Measurements from ENCODE around the gene AMOTL1.
A peak's percentile ranks its signal among the peaks of the same experiment; 100 is the strongest.

The AMOTL1 gene

DNA sequence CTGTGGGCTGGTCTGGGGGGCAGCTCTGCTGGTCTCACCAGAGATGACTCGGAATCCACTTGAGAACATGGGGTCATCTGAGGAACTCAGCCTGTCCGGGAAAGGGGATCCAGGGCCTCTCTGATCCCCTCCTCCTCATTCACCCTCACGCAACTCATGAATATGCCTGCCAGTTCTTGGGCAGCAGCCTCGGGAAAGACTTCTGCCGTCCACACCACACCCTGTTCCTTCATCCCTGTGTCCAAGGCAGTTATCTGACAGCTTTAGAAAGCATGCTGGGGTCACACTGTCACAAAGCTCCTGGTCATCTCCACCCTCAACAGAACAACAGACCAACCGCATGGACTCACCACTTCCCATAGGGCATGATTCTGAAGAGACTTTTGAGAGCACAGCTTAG, 88.3 kb downstream of the AMOTL1 start:
- DNase-seq: no peak

DNA sequence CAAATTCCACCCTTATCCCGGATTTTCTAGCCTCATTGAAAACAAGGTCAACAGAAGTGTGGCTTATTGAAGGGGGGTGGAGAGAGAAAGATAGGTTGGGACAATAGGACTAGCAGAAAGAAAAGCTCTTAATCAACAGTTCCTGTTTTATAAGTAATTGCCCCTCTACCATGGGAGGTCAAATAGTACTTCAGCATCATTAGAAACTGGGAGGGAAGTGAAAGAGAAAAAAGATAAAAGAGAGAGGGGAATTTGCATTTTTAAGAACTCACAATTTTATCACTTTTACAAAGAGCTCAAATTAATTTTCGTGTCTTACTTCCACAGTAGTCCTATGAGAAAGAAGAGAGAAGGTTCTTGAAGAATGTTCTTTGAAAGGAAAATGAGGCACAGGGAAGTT, 89.2 kb downstream of the AMOTL1 start:
- DNase-seq: no peak

DNA sequence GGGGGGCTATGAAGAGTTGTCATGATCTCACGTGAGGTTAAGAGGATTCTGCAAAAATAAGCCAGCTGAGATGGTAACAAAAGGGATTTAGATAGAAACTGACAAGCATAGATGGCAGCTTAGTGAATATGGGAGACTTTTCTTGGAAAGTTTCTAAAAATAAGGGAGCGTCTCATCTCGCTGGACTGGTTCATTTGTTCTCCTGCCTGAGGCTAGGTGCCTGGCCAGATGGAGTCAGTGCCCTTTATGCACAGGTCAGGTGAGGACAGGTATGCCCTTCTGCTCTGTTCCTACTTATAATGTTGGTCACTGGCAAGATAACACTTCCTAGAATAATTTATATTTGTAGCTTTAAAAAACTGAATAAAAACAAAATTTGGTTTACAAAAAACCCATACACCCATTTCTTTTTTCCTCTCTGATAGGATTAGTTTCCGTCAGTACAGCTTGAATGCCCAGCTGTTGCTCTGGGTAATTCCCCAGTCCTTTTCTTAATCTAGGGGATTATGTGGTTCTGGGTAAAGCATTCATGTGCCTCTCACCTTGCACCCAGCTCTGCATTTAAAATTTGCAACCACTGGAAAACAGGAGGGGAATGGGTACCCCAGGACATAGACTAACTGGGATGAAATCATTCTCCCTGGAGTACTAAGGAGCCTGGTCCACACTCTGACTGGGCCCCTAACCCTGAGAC, 90.0 kb downstream of the AMOTL1 start:
- no peak for DNase-seq

DNA sequence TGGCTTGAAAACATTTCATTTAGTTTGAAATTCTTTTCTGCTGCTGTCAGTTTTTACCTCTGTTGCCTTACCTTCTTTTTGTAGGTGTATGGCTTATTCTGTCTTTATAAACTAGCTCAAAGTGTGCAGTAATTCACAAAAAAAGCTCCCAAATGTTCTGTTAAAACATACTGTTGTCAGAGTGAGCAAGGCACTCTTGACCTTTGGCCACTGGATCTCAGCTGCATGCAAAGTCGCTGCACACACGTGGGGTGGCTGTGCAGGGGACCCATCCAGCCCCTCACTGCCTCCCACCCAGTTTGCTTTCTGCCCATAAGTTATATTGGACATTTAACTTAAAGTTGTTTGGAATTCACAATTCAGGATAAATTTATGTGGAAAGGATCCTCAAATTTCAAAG, 92.2 kb downstream of the AMOTL1 start:
- no peak for DNase-seq

DNA sequence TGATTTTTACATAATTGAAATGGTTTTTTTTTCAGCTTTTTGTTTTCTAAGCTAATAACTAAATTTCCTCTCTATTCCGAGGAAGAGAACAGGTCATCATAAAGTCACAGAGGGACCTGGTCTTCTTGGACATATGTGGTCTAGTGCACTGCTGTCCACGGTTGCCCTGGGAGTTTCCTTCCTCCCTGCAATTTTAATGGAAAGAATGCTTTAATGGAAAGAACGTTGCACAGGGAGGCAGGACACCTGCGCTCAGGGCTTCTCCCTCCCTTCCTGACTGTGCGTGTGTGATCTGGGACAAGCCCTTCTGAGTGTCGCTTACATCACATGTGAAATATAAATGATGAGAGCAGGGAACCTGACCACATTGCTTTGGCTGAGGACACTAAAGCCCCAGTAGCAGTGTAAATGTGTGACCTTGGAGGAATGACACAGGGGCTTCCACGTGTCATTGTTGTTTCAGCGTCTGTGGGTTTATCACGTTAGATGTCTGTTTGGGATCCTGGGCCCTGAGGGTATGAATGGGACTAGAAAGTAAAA, 93.2 kb downstream of the AMOTL1 start:
- no peak for DNase-seq

DNA sequence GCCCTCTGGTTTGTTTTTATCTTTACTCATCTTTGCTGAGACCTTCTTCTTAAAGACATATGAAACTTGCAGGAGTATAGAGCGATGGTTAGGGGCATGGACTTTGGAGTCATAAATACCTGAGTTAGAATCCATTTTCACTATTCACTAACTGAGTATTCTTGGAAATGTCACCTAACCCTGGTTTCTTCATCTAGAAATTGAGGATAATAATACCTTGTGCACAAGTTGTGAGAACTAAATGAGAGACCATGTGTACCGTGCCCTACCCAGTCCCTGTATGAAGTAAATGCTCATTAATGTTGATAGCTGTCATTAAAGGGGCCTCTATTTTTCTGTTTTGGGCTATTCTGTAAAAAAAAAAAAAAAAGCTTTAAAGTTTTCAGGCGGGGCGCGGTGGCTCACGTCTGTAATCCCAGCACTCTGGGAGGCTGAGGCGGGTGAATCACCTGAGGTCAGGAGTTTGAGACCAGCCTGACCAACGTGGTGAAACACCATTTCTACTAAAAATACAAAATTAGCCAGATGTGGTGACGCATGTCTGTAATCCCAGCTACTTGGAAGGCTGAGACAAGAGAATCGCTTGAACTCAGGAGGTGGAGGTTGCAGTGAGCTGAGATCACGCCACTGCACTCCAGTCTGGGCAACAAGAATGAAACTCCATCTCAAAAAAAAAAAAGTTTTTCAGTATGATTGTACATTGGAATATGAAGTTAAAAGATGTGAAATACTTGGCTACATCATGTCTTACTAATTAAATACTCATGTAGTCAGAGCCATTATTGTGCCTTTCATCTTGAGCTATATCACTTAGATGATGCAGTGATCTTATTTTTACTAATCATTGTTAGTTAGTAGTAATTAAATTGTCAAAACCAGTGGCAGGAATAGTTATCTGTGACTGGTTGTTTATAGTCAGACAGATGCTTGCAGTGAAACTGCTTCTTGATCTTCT, 95.0 kb downstream of the AMOTL1 start:
- DNase-seq: no peak

DNA sequence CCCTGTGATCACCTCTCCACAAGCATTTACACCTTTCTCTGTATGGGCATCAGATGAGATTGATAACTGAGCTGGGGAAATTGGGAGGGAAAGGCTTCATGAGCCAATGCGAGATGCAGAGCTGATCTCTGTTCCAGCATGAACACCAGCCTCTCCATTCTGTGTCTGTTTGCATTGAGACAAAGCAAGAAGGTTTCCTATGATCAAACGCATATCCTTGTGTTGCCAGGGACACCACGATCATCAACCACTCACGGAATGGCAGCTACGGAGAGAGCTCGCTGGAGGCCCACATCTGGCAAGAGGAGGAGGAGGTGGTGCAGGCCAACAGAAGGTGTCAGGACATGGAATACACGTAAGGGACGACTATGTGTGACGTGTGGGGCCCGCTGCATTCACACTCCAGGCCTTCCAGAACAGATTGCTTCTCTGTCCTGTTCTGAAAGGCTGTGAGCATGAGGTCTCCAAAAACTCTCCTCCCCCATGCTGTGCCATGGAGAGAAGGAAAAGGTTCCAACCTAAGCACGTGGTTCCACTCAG, 96.4 kb downstream of the AMOTL1 start:
- DNase-seq: no peak

DNA sequence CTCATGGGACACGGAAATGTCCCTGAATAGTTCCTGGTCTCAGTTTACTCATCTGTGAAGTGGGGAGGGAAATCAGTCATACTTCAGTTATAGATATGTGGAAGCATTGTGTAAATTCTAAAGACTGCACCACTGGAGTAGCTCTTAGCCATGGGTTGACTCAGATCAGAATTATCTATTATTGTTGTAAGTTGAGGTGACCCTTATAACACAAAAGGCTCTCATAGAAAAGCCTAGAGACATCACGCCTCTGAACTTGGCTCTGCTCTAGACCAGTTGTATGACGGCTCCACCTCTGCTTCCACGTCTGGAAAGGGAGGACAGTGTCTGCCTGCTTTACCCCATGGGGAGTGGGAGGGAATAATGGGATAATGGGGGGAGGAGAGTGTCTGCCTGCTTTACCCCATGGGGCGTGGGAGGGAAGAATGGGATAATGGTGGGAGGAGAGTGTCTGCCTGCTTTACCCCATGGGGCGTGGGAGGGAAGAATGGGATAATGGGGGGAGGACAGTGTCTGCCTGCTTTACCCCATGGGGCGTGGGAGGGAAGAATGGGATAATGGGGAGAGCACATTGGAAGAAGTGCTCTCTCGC, 98.2 kb downstream of the AMOTL1 start:
- peak; percentile 50 for DNase-seq

DNA sequence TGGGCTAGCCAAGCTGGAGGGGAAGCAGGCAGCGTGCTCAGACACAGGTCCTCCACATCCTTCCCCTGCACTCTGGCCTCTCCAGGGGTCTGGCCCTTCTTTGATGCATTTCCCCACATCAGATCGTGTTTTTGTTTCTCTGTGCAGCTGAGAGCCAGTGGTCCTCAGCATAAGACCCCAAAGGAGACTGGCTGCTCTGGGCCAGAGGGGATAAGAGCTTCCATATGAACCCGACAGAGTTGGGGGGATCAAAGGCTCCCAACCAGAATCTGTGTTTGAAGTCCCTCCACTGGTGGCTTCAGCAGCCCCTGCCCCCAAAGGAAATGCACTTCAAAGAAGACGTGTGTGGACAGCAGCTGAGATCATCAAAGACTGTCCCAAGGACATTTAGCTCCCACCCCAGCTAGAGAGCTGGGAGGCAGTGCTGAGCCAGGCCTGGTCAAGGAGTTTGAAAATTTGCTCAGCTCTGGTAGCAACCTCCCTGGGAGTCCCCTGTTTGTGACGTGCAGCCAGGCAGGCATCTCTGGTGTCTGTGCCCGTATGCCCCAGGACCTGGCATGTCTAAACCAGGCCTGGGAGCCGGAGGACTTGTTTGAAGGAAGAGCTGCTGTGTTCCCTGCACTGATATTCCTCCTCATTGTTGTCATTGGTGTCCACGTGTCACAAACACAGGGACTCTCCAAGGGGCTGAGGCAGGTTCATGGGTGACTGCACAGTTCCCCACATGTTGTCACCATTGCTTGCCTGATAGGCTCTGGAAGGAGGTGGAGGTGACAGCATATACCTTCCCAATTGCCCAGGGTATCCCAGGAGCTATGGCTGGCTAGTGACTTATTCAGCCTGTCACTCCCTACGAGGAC, 99.0 kb downstream of the AMOTL1 start:
- no peak for DNase-seq

DNA sequence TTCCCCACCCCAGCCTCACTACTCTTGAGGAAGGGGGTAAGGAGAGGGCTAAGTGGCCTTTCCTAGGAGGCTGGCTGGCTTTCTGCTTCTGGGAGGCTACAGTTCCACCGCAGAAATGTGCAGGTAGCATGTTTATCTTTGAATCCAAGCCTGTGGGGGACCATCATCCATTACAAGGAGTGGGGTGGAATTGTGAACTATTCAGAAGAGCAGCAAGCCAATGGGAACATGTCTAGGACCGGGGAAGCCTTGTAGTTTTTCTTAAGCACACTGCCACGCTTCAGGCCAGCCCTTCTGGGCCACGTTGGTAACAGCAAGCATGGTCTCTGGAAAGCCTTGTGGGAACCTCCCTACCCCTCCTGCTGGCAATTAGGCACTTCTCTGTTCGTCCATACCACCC, 100.3 kb downstream of the AMOTL1 start:
- DNase-seq: no peak

DNA sequence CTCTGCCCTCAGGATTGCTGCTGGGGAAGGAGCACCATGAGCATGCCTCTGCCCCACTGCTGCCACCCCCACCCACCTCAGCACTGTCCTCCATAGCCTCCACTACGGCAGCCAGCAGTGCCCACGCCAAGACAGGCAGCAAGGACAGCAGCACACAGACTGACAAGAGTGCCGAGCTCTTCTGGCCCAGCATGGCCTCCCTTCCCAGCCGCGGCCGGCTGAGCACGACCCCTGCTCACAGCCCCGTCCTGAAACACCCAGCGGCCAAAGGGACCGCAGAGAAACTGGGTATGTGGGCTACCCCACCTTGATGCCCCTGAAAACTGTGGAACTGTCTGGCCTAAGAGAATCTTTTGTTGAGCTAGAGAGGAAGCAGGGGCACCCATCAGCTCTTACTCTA, 101.0 kb downstream of the AMOTL1 start:
- no peak for DNase-seq

DNA sequence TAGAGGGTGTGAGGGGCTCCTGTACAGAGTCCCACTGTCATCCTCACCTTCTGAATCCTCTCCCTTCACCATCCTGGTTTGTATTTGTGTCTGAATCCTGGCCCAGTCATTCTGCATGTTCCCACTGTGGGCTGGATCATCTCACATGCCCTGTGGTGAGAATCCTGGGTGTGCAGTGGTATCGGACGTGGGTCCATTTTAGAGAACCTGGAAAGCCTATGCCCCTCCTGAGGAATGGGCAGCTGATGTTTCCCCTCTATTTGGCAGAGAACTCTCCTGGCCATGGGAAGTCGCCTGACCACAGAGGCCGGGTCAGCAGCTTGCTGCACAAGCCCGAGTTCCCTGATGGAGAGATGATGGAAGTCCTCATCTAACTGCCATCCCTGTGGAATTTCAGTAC, 102.3 kb downstream of the AMOTL1 start:
- no peak for DNase-seq

DNA sequence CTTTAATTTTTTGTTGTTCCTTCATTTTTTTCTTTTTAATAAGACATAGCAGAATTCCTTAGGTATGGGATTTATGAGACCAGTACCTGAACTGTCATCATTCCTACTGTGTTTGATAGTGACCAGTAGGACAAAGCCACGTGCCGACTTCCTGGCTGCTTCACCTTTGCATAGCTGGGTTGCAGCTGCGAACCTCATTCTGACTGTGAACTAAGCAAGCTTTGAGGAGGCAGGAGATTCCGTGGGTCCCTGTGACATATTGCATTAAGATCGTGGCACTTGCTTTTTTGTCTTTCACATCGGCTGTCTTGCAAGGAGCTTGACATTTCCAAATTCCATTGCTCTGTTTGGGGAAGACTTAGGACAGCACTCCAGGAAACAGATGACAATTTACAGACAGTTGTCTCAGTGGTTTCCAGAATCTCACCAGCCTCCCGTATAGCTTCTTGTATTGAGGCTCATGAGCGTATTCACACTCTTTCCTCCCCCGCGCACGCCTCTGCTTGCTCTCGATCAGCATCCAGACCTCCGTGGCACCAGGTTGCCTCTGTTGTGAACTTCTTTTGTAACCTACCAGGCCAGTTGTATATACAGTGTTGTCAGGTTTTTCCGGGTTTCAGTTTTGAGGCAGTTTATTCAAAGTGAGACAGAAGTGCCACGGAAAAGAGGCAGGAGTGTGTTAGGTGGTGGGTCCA, 103.5 kb downstream of the AMOTL1 start:
- DNase-seq: no peak

DNA sequence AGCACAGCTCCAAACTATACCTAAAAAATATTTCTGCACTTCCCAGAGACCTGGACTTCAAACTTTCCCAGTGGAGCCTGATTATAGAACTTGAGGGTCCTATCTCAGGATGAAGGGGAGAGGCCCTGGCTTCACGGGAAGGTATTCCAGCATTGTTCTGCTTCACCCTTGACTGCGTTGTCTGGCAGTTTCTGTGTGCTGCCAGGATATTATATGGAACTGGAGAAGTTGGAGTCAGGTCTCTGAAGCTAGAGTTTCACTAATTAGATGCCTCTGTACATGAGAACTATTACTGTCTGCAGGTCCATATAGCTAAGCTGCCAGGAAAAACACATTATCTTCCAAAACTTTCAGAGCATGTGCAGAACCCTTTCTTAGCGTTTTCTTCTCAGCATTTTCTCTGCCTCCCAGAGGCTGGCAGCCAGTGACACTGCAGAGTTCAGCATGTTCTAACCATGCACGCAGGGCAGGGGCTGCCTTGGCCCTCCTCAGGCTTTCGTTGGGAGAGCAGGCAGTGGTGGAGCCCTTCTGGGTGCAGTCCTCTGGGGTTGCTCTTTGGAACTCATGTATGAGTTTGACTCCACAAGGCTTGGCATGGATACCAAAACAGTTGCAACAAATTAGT, 105.9 kb downstream of the AMOTL1 start:
- no peak for DNase-seq

DNA sequence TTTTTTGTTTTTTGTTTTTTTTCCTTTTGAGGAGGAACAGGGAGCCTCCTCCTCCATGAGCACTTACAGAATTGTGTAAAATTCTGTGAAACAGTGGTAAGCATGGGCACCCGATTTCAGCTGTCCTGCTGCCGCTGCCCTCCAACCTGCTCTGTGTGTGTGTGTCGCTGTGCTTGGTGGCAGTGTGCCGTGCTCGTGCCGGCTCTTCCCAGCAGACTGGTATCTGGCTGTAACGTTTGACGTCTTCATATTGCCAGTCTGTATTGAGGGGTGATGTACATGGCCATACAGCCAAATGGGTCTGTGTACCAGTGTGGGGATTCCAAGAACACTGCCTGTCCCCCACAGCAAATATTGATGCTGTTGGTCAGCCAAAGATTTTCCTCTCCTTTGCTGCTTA, 108.1 kb downstream of the AMOTL1 start:
- no peak for DNase-seq

DNA sequence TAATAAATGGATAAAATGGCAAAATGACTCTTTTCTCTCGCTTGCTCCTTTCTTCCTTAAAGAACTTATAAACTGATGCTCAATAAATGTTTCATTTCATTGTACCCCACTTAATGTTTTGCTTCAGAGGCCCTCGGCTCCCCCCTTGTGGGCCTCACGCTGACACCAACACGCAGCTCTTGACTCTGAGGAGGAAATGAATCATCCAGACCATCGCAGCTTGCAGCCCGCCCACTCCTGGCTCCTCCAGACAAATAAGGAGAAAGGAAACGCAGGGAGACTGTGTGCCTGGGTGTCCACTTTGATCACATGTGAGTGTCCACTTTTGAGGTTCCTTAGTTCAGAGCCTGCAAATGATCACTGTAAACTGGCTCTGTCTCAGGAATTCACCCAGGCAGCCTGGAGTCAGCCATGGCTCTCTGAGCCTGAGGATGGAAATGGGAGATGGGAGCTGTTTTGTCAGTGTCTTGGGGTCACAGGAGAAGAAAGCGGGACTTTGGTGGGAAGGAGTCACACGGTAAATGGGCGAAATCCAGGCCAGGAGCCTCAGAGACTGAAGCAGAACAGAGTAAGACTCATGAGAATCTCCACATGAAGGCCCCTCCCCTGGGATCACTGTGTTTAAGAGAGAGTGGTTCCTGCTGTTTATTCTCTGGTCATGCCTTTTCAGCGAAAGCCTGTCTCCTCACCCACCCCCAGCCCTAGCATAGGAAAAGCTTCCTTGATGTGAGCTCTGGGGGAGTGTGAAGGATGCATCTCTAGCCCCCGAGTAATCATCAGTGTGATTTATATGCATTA, 108.7 kb downstream of the AMOTL1 start:
- DNase-seq: peak; percentile 96

DNA sequence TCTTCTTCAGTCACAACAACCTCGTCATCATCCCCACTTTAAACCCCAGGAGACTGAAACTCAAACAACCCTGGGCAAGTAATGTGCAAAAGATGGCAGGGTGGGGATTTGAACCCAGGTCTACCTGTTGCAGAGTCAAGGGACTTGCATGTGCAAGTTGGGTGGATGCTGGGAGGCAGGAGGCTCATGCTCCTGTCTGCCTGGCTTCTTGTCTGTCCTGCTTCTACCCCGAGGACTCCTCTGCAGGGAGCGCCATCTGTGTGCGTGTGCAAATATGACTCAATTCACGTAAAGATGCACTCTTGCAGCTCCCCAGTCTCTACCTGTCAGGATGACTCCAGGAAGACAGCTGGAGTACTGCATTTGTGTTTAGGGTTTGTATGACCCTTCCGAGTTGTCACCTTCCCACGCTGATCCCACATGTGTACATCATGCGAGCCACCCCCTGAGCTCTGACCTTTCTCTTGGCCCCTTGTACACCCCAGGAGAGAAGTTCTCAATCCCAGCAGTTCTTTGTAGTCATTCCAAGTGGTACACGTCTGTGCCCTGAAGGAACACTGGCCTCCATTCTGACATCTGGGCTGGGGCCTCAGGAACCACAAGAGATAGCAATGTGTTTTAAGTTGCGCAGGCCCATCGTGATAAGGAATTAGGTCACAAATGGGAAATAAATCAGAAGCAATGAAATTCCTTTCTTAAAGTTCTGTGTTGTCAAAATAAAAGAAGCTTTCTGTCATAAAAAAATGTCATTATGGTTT, 109.5 kb downstream of the AMOTL1 start:
- no peak for DNase-seq

DNA sequence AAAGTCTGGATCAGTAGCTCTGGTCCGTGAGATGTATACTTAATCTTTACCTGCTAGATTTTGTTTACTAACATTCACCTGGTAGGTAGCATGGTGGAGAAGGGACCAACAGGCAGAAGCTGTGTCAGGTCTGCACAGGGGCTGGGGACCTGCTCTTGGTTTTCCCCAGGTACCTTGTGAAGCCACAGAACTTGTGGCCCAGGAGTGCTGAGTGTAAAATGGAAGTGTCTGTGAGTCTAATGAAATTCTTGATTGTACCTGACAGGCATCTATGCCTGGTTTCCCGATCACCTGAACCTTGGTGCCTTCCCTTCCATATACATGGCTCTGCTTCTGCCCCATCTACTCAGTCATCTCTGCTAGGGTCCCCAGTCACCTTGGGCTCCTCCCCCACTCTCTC, 110.8 kb downstream of the AMOTL1 start:
- no peak for DNase-seq

DNA sequence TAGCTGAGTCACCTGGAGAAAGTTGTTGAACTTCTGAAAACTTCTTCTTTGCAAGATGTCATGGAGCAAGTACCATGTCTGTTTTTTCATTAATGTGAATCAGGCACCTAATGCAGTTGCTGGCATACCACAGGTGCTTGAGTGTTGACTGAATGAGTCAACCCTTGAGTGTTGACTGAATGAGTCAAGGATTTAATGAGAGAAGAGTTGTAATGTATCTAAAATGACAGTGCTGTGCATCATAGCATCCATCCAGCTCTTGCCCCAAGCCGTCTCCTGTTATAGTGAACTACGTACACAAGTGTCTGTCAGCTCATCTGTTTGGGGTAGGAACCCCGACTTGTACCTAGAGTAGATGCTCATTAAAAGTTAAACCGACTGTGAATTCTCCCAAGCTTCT, 112.1 kb downstream of the AMOTL1 start:
- peak; percentile 58 for DNase-seq

Data from fibroblast of skin of back (primary cell).